GM12878 (cell line): ENCODE data around the gene HDGF.

Experiments
- CTCF ChIP-seq, 3 experiments: IDR thresholded peaks in 2 of 3; conservative IDR thresholded peaks in 1 of 3; 2 replicates each; pipeline ENCODE4 v1.5.1; 2011; ENCODE audit warnings: low read depth in 3 of 3, low read length in 3 of 3, mild to moderate bottlenecking in 3 of 3, control low read depth in 2 of 3, moderate library complexity in 2 of 3, inconsistent platforms in 1 of 3, mixed read lengths in 1 of 3; ENCODE audit not compliant: control insufficient read depth in 2 of 3, insufficient read depth in 1 of 3; ENCODE audit errors: extremely low read depth in 1 of 3
- E2F8 ChIP-seq: fragments of 450-650 bp; IDR thresholded peaks from 2 replicates; pipeline ENCODE4 v1.6.1; 2018; ENCODE audit warnings: mild to moderate bottlenecking, low read depth, moderate library complexity; ENCODE audit not compliant: partially characterized antibody
- EP300 ChIP-seq, 2 experiments: fragments of 150-350 bp in 1 of 2; IDR thresholded peaks; 2 replicates each; pipeline ENCODE4 v1.6.1; 2011 to 2012; ENCODE audit warnings: low read depth in 2 of 2, low read length in 2 of 2, borderline replicate concordance in 1 of 2, improper control_type of control experiment in 1 of 2, inconsistent platforms in 1 of 2; ENCODE audit not compliant: control insufficient read depth in 1 of 2
- GABPA ChIP-seq: IDR thresholded peaks from 2 replicates; pipeline ENCODE4 v1.6.1; 2014; ENCODE audit warnings: antibody characterized with exemption, low read depth, mild to moderate bottlenecking, inconsistent platforms
- JUND ChIP-seq: IDR thresholded peaks from 2 replicates; pipeline ENCODE4 v1.6.1; 2012; ENCODE audit warnings: low read depth, mild to moderate bottlenecking, low read length, improper control_type of control experiment, moderate library complexity
- KDM1A ChIP-seq: fragments of 200-600 bp; sonication (generic); IDR thresholded peaks from 2 replicates; pipeline ENCODE4 v1.6.1; 2016; ENCODE audit warnings: borderline replicate concordance
- KLF5 ChIP-seq: fragments of 450-650 bp; IDR thresholded peaks from 2 replicates; pipeline ENCODE4 v1.6.1; 2014; ENCODE audit warnings: mild to moderate bottlenecking; ENCODE audit not compliant: partially characterized antibody
- MAX ChIP-seq: IDR thresholded peaks from 2 replicates; pipeline ENCODE4 v1.6.1; 2012; ENCODE audit warnings: low read depth, low read length, improper control_type of control experiment
- POLR2A ChIP-seq: IDR thresholded peaks from 2 replicates; pipeline ENCODE4 v1.6.1; 2011; ENCODE audit warnings: low read depth, mild to moderate bottlenecking, low read length
- POLR2AphosphoS5 ChIP-seq: IDR thresholded peaks from 2 replicates; pipeline ENCODE4 v1.6.1; 2011; ENCODE audit warnings: mild to moderate bottlenecking, low read length, inconsistent platforms
- RCOR1 ChIP-seq: conservative IDR thresholded peaks from 2 replicates; pipeline ENCODE4 v1.6.1; 2012; ENCODE audit warnings: low read depth, low read length, improper control_type of control experiment
- SPI1 ChIP-seq: IDR thresholded peaks from 2 replicates; pipeline ENCODE4 v1.6.1; 2011; ENCODE audit warnings: low read depth, mild to moderate bottlenecking, low read length, moderate library complexity, borderline replicate concordance; ENCODE audit not compliant: insufficient read depth
- ZBTB33 ChIP-seq: fragments of 450-650 bp; IDR thresholded peaks from 2 replicates; pipeline ENCODE4 v1.6.1; 2017; ENCODE audit warnings: mild to moderate bottlenecking

GRCh38 chr1:156781585-156782186 lies 30.2 kb upstream of the HDGF start:
- TF ChIP-seq SPI1 (no peak), POLR2AphosphoS5 (no peak), EP300 (IDR thresholded peaks at IDR 0.05; ENCODE audit: borderline replicate concordance in 1 of 2, control insufficient read depth in 1 of 2, low read depth in 2 of 2, low read length in 2 of 2) (no peak), JUND (no peak), MAX (no peak), ZBTB33 (no peak), POLR2A (no peak), RCOR1 (no peak), E2F8 (no peak), KDM1A (no peak), CTCF (IDR thresholded peaks at IDR 0.05 in 2 of 3, conservative IDR thresholded peaks at IDR 0.05 in 1 of 3; ENCODE audit: control insufficient read depth in 2 of 3, extremely low read depth in 1 of 3, insufficient read depth in 1 of 3, low read depth in 3 of 3, low read length in 3 of 3) (no peak), KLF5 (no peak), GABPA (no peak)
